ENCODE data around the gene SYT12. TPM values are rescaled to one million over a fixed set of nuclear protein-coding genes. Genes with fewer than 3 reads are reported as not detected.

Gene SYT12
- total RNA-seq, 1 experiment from 2014 or later, result 1.9 TPM

DNA sequence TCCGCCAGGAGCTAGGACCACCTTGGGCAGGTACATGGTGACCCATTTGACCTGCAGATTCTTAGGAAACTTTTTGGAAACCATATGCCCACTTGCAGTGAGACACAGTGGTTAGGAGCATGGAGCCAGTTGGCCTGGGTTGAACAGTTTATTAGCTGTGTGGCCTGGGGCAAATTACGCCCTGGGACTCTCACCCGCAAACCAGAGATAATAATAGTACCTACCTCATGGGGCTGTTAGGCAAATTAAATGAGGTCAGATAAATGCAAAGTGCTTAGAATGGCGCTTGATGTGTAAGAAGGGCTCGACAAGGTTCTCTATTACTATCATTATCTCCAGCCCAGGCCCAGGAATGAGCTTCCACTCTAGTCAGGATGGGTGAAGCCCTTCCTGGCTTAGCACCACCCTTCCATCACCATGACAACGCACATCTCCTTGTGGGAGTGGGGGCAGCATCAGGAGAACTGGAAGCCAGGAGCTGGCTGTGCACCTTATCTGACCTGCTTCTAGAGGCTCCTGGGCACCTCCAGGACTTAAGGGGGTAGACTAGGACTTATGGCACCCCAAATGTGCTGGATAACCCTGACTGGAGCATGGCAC lies 5.1 kb downstream of the SYT12 start:
- no peak for TF ChIP-seq CTCF (conservative IDR thresholded peaks at IDR 0.05)
- peaks cover 12% of the 10 kb centered on the region; the same call in 1 of the 2 replicates for H3K27me3 ChIP-seq (ENCODE audit: insufficient read depth, low read length)
- no peak overlapping the region for H4K91ac ChIP-seq (ENCODE audit: insufficient read length, low read depth, low read length)
- no peaks in the 10 kb centered on the region for H3K9me3 ChIP-seq (ENCODE audit: control insufficient read depth, low read depth, low read length)
- H3K4me2 ChIP-seq (ENCODE audit: insufficient read depth, insufficient read length, low read length), result no peak overlapping the region
- no peak overlapping the region for H3K4ac ChIP-seq (ENCODE audit: low read depth, low read length)
- no peaks in the 10 kb centered on the region for H4K20me1 ChIP-seq (ENCODE audit: control insufficient read depth, insufficient read depth, insufficient read length)
- H3K79me2 ChIP-seq (ENCODE audit: insufficient read depth, low read length), result no peaks in the 10 kb centered on the region
- peaks cover 23 to 25% of the 10 kb centered on the region in 2 experiments for H3K4me1 Mint-ChIP-seq
- H3K23ac ChIP-seq (ENCODE audit: insufficient read length, low read depth, low read length), result no peak overlapping the region
- H2BK120ac ChIP-seq (ENCODE audit: low read depth, low read length, poor library complexity, severe bottlenecking), result no peak overlapping the region
- no peak overlapping the region for H2BK15ac ChIP-seq (ENCODE audit: low read depth, low read length)
- H3K9me3 Mint-ChIP-seq, result no peaks in the 10 kb centered on the region
- H3K56ac ChIP-seq (ENCODE audit: insufficient read length, low read depth, low read length), result no peak overlapping the region
- no peaks in the 10 kb centered on the region; the same call in 1 of the 2 replicates for H3K4me1 ChIP-seq (ENCODE audit: insufficient read depth, low read length)
- no peak for DNase-seq
- no peak overlapping the region for H3K9ac ChIP-seq (ENCODE audit: extremely low read depth, insufficient read length, low read length)
- H3K23me2 ChIP-seq (ENCODE audit: insufficient read length, low read depth, low read length, poor library complexity, severe bottlenecking), result peaks cover 5% of the 10 kb centered on the region
- H2BK20ac ChIP-seq (ENCODE audit: low read depth, low read length, poor library complexity, severe bottlenecking), result no peak overlapping the region
- H2AK5ac ChIP-seq (ENCODE audit: insufficient read length, low read length), result no peak overlapping the region
- H2BK5ac ChIP-seq (ENCODE audit: insufficient read length, low read length), result no peak overlapping the region
- H3K27me3 Mint-ChIP-seq (ENCODE audit: low read depth), result peaks cover 29% of the 10 kb centered on the region
- H3K4me3 Mint-ChIP-seq, result no peak overlapping the region
- no peak overlapping the region for H3K27ac Mint-ChIP-seq
- H3K27ac ChIP-seq (ENCODE audit: insufficient read length, low read depth, low read length), result no peak overlapping the region
- H4K5ac ChIP-seq (ENCODE audit: insufficient read length, low read depth, low read length), result no peak overlapping the region
- no peak overlapping the region for H3K14ac ChIP-seq (ENCODE audit: insufficient read depth, low read length)
- H3T11ph ChIP-seq (ENCODE audit: low read length), result no peak overlapping the region
- no peaks in the 10 kb centered on the region for H3K79me1 ChIP-seq (ENCODE audit: insufficient read depth, low read depth, low read length, poor library complexity, severe bottlenecking)
- H3K36me3 Mint-ChIP-seq (ENCODE audit: insufficient read depth in 1 of 3, low read depth in 3 of 3), result peaks cover 0 to 2% (median 0%) of the 10 kb centered on the region in 3 experiments; a peak in 2 of 7 replicates
- H3K18ac ChIP-seq (ENCODE audit: insufficient read length, low read depth, low read length), result no peak overlapping the region
- WGBS (ENCODE audit: extremely low coverage, insufficient read length, low lambda C conversion rate), result no CpG with 5 or more reads among the region's 6 CpGs
- no peak overlapping the region for H4K8ac ChIP-seq (replicated peaks; ENCODE audit: insufficient read length, low read depth, low read length)
- H2BK12ac ChIP-seq (ENCODE audit: insufficient read length, low read depth, low read length), result no peak overlapping the region
- H2AFZ ChIP-seq (ENCODE audit: low read length), result no peak overlapping the region
